Naive B cell (primary cell): Measurements from ENCODE around the gene SH3RF1. TPM values are rescaled to one million over a fixed set of nuclear protein-coding genes. Genes with fewer than 3 reads are reported as not detected.
"Not testable (repeated sequence)": the region's sequence is repeated elsewhere in the genome, so short reads cannot be mapped to it uniquely, and the experiment has no call there.

Source experiments
- ATAC-seq, 2 donors: fragments of 150-1000 bp; cut with Tn5 transposase; 2 replicates each; pipeline ENCODE4 v1.10.0; 2021; ENCODE audit warnings: low read depth in 2 of 2, mild to moderate bottlenecking in 2 of 2, moderate library complexity in 2 of 2
- DNase-seq: peaks from one replicate; pipeline ENCODE4 v3.0.0; 2022
- H3K27ac Mint-ChIP-seq, 6 donors: one replicate each; pipeline ENCODE4 v1.8.0; 2020 to 2022; ENCODE audit warnings: mild to moderate bottlenecking in 6 of 6, mixed read lengths in 6 of 6, moderate library complexity in 5 of 6, inconsistent platforms in 2 of 6
- H3K27me3 Mint-ChIP-seq, 3 donors: one replicate each; pipeline ENCODE4 v1.8.0; 2021 to 2022; ENCODE audit warnings: mixed read lengths in 3 of 3, mild to moderate bottlenecking in 1 of 3
- H3K36me3 Mint-ChIP-seq, 2 donors: one replicate each; pipeline ENCODE4 v1.8.0; 2020 to 2022; ENCODE audit warnings: mixed read lengths in 2 of 2, inconsistent platforms in 1 of 2, mild to moderate bottlenecking in 1 of 2
- H3K4me1 Mint-ChIP-seq, 3 donors: one replicate each; pipeline ENCODE4 v1.8.0; 2020 to 2022; ENCODE audit warnings: mixed read lengths in 3 of 3, inconsistent platforms in 1 of 3, mild to moderate bottlenecking in 1 of 3, moderate library complexity in 1 of 3
- H3K4me3 Mint-ChIP-seq, 8 donors: one replicate each; pipeline ENCODE4 v1.8.0; 2020 to 2022; ENCODE audit warnings: mild to moderate bottlenecking in 8 of 8, mixed read lengths in 8 of 8, moderate library complexity in 8 of 8, inconsistent platforms in 2 of 8
- H3K9me3 Mint-ChIP-seq, 7 donors: one replicate each; pipeline ENCODE4 v1.8.0; 2020 to 2022; ENCODE audit warnings: mixed read lengths in 7 of 7, mild to moderate bottlenecking in 5 of 7, inconsistent platforms in 2 of 7, moderate library complexity in 1 of 7
- polyA plus RNA-seq, 6 donors: library from polyadenylated mRNA; unstranded; fragments of 300-500 nt; fragmentation: Illumina TruSeq; gene quantifications; one replicate each; pipeline ENCODE4 v1.2.3, GENCODE V29; 2021; ENCODE audit warnings: low read depth in 6 of 6

The SH3RF1 gene
- polyA plus RNA-seq, 6 donors from 2014 or later = 0.57 to 1.7 (median 1.1) TPM; not detected in 1

DNA sequence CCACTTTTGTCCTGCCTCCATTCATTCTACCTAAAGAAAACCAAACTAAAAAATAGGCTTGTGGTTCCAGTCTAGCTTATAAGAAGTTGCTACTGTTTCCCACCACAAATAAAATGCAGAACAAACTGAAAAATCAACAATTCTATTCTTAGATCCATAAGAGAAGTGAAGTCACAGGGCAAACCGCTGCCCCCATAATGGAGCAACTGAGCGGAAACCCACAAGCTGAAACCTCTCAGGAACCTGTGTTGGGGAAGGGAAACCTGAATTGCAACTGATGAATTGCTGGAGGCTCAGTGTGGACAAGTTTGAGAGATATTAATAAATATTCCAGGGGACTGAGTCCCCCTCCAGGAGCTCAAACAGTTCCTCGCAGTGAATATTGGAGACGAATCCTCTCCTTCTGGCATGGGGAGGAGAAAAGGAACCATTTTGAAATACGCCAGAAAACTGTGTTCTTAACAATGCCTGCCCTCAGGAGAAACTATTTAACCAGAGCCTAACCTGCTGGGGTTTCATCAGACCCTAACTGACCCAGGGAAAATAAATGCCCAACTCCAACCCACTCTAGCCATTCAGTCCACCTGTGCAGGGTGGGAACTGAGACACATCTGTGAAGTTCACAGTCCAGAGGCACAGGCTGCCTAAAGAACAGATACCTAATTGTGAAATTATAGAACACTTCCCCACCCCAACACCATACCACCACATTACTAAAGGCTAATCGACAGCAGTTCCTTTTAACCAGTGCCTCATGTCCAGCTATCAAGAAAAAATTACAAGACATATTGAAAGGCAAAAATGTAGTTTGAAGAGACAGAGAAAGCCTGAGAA is 22.8 kb upstream of the SH3RF1 start:
- H3K27ac Mint-ChIP-seq = peak overlapping the region in 5 of 6 donors; percentile 30 to 86 (median 70)
- peak overlapping the region; percentile 44 to 87 (median 80) for H3K4me3 Mint-ChIP-seq
- H3K9me3 Mint-ChIP-seq = peaks cover 0 to 3% (median 0%) of the 10 kb centered on the region in 7 donors
- H3K27me3 Mint-ChIP-seq = no peaks in the 10 kb centered on the region
- H3K36me3 Mint-ChIP-seq = peaks cover 1 to 5% of the 10 kb centered on the region in 2 donors
- ATAC-seq (peak; percentile 95 to 97), DNase-seq (peak; percentile 60)
- peaks cover 23 to 39% (median 38%) of the 10 kb centered on the region in 3 donors for H3K4me1 Mint-ChIP-seq

DNA sequence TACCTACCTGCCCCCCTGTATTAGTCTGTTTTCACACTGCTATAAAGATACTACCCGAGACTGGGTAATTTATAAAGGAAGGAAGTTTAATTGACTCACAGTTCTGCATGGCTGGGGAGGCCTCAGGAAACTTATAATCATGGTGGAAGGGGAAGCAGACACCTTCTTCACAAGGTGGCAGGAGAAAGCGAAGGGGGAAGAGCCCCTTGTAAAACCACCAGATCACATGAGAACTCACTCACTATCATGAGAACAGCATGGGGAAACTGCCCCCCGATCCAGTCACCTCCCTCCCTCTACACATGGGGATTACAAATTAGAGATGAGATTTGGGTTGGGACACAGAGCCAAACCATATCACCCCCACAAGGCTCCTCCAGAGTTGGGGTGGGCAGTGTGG is 17.2 kb upstream of the SH3RF1 start:
- ATAC-seq = peak; percentile 51 to 55
- not testable (repeated sequence) for H3K36me3 Mint-ChIP-seq, H3K27me3 Mint-ChIP-seq
- H3K27ac Mint-ChIP-seq = peak overlapping the region in 4 of 6 donors; percentile 3 to 88 (median 61)
- H3K4me3 Mint-ChIP-seq = peak overlapping the region in 2 of 8 donors; percentile 15 to 50
- peaks cover 0 to 15% (median 10%) of the 10 kb centered on the region in 7 donors for H3K9me3 Mint-ChIP-seq
- peaks cover 13 to 29% (median 24%) of the 10 kb centered on the region in 3 donors for H3K4me1 Mint-ChIP-seq
- DNase-seq = peak; percentile 15

DNA sequence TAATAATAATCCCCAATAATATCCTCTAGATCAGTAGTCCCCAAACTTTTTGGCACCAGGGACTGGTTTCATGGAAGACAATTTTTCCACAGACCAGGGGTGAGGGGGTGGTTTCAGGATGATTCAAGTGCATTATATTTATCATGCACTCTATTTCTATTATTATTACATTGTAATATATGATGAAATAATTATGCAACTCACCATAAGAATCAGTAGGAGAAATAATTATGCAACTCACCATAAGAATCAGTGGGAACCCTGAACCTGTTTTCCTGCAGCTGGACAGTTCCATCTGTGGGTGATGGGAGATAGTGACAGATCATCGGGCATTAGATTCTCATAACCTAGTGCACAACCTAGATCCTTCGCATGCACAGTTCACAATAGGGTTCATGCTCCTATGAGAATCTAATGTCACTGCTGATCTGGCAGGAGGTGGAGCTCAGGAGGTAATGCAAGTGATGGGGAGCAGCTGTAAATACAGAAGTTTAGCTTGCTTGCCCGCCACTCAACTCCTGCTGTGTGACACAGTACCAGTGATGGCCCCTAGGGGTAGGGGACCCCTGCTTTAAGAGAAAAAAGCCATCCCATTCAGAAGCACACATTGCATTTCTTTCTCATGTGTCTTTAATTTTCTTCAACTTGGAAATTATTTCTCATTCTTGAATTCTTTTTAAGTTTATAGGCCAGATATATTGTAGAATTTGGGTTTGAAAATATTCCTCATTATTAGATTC is 16.0 kb upstream of the SH3RF1 start:
- Mint-ChIP-seq H3K9me3 (peaks cover 0 to 15% (median 10%) of the 10 kb centered on the region in 7 donors), H3K4me1 (peaks cover 4 to 17% (median 15%) of the 10 kb centered on the region in 3 donors), H3K4me3 (no peak overlapping the region), H3K36me3 (peaks cover 7 to 8% of the 10 kb centered on the region in 2 donors), H3K27ac (no peak overlapping the region), H3K27me3 (no peaks in the 10 kb centered on the region)
- DNase-seq (no peak), ATAC-seq (no peak)

DNA sequence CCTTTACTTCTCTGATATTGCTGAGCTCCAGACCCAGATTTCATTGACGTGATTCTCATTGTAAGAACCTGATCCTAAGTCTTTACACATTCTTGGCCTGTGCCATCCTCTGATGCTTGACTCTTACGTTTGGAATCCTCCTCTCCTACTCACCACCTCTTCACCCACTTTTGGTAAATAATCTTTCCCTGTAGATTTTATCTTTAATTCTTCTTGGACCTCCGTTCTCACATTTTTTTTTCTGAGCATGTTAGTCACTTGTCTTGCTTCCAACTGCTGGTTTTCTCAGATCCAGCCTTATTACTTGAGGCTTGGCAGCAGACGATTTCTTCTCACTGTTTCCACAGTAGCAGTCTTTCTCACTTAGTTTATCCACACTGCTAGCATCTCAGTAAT is 12.4 kb upstream of the SH3RF1 start:
- peak overlapping the region in 1 of 6 donors; percentile 0 for H3K27ac Mint-ChIP-seq
- peaks cover 4 to 10% (median 7%) of the 10 kb centered on the region in 3 donors for H3K4me1 Mint-ChIP-seq
- H3K9me3 Mint-ChIP-seq = peaks cover 0 to 11% (median 8%) of the 10 kb centered on the region in 7 donors
- DNase-seq (no peak), ATAC-seq (no peak)
- peaks cover 2 to 7% of the 10 kb centered on the region in 2 donors for H3K36me3 Mint-ChIP-seq
- H3K27me3 Mint-ChIP-seq = no peaks in the 10 kb centered on the region
- H3K4me3 Mint-ChIP-seq = no peak overlapping the region

DNA sequence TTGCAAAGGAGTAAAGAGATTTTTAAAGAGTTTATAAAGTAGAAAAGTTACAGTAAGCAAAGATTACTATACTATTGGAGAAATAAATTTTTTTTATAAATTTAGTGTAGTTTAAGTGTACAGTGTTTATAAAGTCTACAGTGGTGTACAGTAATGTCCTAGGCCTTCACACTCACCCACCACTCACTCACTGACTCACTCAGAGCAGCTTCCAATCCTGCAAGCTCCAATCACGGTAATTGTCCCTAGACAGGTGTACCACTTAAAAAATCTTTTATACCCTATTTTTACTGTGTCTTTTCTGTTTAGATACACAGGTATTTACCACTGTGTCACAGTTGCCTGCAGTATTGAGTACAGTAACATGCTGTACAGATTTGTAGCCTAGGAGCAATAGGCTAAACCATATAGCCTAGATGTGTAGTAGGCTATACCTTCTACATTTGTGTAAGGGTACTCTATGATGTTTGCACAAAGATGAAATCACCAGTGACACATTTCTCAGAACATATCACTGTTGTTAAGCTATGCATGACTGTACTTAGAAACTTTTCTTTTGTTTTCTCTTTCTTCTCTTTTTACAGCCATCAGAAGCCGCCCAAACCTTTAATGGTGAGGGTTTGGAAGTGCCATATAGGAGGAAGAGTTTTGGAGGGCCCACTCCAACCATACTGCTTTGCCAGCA is 11.8 kb upstream of the SH3RF1 start:
- Mint-ChIP-seq H3K4me1 (peaks cover 0 to 5% (median 1%) of the 10 kb centered on the region in 3 donors), H3K27ac (no peak overlapping the region), H3K36me3 (peaks cover 0 to 3% of the 10 kb centered on the region in 2 donors), H3K27me3 (no peaks in the 10 kb centered on the region), H3K9me3 (peaks cover 0 to 5% (median 2%) of the 10 kb centered on the region in 7 donors), H3K4me3 (no peak overlapping the region)
- DNase-seq (no peak), ATAC-seq (no peak)

DNA sequence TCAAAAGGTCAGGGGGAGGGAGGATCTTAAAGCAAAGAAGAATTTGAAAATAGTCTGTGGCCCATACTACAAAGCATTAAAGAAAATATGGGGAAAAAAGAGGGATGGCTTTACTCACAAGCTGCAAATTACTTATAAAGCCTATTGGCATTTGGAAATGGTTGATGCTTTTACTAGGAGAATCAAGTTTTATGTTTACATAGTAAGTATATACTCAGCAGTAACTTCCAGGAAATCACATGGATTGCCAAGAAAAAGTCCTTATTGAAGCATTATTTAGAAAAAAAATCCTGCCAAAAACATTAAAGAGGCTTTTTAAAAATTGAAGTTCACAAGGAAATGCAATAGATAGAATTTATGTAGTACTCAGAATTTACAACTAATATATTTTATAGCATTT is 8.4 kb upstream of the SH3RF1 start:
- Mint-ChIP-seq H3K27ac (peak overlapping the region in 2 of 6 donors; percentile 17 to 19), H3K4me1 (peaks cover 0 to 4% (median 0%) of the 10 kb centered on the region in 3 donors), H3K9me3 (no peaks in the 10 kb centered on the region), H3K27me3 (no peaks in the 10 kb centered on the region), H3K4me3 (no peak overlapping the region), H3K36me3 (no peaks in the 10 kb centered on the region)
- no peak for ATAC-seq
- DNase-seq = no peak

DNA sequence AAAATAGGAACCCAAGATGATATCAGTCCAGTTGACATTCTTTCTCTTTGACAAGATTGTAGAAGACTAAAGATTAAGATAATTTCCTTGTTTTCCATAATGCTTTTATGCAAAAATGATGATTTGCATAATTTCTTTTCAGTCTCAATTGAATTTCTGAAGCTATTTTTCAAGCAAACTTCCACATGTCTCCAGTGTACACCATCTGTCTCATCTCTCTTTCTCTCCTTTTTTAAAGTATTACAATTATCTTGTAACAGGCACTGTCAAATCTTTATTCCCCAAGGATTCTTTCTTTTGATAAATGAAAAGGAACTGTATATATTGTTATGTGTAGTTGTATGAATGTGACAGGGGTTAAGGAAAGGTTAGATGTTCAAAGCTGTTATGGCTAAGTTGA is 7.9 kb upstream of the SH3RF1 start:
- Mint-ChIP-seq H3K9me3 (no peaks in the 10 kb centered on the region), H3K4me1 (peaks cover 0 to 4% (median 0%) of the 10 kb centered on the region in 3 donors), H3K4me3 (no peak overlapping the region), H3K27ac (peak overlapping the region in 2 of 6 donors; percentile 17 to 19), H3K36me3 (no peaks in the 10 kb centered on the region), H3K27me3 (no peaks in the 10 kb centered on the region)
- ATAC-seq (no peak), DNase-seq (no peak)

DNA sequence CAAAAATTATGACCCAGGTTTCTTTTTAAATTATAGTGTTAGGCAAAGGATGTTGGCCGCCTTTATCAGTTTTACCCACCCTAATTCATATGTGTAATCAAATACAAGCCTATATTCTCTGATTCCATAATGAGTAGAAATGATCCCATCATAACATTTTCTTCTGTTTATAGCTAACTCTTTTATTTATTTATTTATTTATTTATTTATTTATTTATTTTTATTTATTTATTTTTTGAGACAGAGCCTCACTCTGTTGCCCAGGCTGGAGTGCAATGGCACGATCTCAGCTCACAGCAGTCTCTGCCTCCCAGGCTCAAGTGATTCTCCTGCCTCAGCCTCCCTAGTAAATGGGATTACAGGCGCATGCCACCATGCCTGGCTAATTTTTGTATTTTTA is 7.1 kb upstream of the SH3RF1 start:
- H3K36me3 Mint-ChIP-seq, H3K27me3 Mint-ChIP-seq, H3K4me3 Mint-ChIP-seq, DNase-seq, H3K27ac Mint-ChIP-seq, H3K4me1 Mint-ChIP-seq, H3K9me3 Mint-ChIP-seq, ATAC-seq: not testable (repeated sequence)

DNA sequence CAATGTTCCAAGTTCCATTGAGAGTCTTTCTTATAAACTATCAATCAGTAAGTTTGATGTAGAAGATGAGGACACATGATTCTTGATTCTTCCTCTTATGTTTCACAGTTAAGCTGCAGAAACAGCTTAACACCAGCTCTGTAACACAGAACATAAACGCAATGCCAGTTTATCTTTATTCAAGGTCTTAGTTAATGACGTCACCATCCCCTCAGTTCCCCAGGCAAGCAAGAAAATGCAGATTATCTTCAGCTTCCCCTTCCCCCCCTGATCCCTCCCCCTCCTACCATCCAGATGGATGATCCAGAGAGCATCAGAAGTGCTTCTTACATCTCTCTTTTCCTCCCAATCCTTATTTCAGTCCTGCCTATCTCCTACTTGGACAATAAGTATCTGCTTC is 4.4 kb upstream of the SH3RF1 start:
- Mint-ChIP-seq H3K4me1 (peaks cover 12 to 18% (median 16%) of the 10 kb centered on the region in 3 donors), H3K9me3 (no peaks in the 10 kb centered on the region), H3K36me3 (no peaks in the 10 kb centered on the region), H3K27me3 (no peaks in the 10 kb centered on the region), H3K27ac (no peak overlapping the region), H3K4me3 (no peak overlapping the region)
- ATAC-seq (no peak), DNase-seq (no peak)

DNA sequence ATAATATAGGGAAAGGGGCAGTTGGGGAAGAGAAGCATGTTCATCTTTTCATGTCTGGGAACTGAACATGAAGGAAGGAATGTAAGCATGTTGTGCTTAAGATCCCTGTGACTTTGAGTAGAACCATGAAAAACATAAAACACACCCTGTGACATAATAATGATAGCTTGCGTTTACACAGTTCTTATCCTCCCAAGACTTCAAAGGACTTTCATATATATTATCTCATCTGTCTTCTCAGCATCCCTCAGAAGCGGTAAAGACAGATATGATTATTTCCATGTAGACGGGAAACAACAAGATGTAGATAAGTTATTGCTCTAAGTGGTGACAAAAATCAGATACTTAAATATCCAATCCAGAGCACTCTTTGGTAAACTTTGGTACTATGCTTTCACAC is 3.3 kb upstream of the SH3RF1 start:
- Mint-ChIP-seq H3K4me1 (peaks cover 12 to 28% (median 25%) of the 10 kb centered on the region in 3 donors), H3K4me3 (no peak overlapping the region), H3K36me3 (no peaks in the 10 kb centered on the region), H3K27me3 (peaks cover 0 to 3% (median 1%) of the 10 kb centered on the region in 3 donors), H3K9me3 (no peaks in the 10 kb centered on the region), H3K27ac (no peak overlapping the region)
- no peak for ATAC-seq
- DNase-seq = no peak

DNA sequence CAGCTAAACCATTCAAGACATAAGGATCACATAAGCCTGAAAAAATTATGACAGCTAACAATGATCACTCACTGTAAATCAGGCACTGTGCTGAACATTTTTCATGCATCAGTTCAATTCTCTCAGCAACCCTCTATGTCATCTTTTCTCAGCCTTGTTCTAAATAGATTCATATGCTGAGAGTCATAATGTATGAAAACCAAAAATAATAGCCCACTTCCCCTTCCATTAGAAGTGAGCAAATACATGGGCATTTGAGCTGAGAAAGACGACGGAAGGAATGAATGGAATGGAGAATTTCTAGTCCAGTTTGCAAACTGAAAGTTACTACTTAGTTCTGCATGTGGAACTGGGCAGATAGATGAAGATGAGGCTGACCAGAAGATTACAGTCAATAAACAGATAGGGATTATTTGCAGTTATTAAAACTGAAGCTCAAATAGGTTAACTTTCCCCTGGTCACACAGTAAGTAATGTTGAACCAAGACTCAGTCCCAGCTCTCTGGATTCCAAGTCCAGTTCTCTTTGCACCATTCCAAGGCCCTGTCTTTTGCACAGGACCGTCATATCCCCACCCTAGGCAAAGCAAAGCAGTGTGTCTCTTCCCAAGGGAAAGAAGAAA is 1.6 kb upstream of the SH3RF1 start:
- Mint-ChIP-seq H3K36me3 (no peaks in the 10 kb centered on the region), H3K27ac (no peak overlapping the region), H3K9me3 (no peaks in the 10 kb centered on the region), H3K4me1 (peaks cover 12 to 31% (median 28%) of the 10 kb centered on the region in 3 donors), H3K27me3 (peaks cover 0 to 8% (median 7%) of the 10 kb centered on the region in 3 donors), H3K4me3 (peak overlapping the region; percentile 6 to 91 (median 81))
- DNase-seq = peak; percentile 11
- peak; percentile 31 to 34 for ATAC-seq

DNA sequence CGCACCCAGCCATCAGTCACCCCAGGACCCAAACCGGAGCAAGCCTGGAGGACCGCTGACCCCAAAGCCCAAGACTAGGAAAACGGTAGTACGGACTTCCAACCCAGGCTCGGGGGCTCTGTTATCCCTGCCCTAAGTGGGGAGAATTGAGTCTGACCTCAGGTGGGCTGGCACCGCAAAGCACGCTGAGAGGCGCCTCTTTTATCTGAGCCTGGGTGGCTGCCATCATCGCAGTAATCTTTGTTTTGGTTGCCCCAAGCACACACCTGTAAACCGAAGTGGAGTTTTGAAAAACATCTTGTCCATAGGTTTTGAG is 894 bp upstream of the SH3RF1 start:
- H3K36me3 Mint-ChIP-seq = no peaks in the 10 kb centered on the region
- H3K27me3 Mint-ChIP-seq = peaks cover 0 to 8% (median 7%) of the 10 kb centered on the region in 3 donors
- no peaks in the 10 kb centered on the region for H3K9me3 Mint-ChIP-seq
- H3K27ac Mint-ChIP-seq = peak overlapping the region in 1 of 6 donors; percentile 34
- DNase-seq = peak; percentile 6
- peaks cover 12 to 31% (median 28%) of the 10 kb centered on the region in 3 donors for H3K4me1 Mint-ChIP-seq
- no peak for ATAC-seq
- peak overlapping the region; percentile 79 to 91 (median 84) for H3K4me3 Mint-ChIP-seq
